ENCODE measurements around the gene SERPINB3.

- TF ChIP-seq CTCF (IDR thresholded peaks at IDR 0.05) (no peak), POLR2A (IDR thresholded peaks at IDR 0.05) (no peak)
Measured at GRCh38 chr18:63683152-63683551, 21.5 kb upstream of the SERPINB3 start.
